ENCODE data around the gene OSBP.
"Not testable (repeated sequence)": the region's sequence is repeated elsewhere in the genome, so short reads cannot be mapped to it uniquely, and the experiment has no call there.

Gene OSBP

GRCh38 chr11:59615637-59616395 is at the start of gene OSBP:
Gene OSBP, minus strand, starts transcription at chr11:59615774. Its CDS starts 110 bp downstream, at chr11:59615664.
- DNase-seq = peak; percentile 100

DNA sequence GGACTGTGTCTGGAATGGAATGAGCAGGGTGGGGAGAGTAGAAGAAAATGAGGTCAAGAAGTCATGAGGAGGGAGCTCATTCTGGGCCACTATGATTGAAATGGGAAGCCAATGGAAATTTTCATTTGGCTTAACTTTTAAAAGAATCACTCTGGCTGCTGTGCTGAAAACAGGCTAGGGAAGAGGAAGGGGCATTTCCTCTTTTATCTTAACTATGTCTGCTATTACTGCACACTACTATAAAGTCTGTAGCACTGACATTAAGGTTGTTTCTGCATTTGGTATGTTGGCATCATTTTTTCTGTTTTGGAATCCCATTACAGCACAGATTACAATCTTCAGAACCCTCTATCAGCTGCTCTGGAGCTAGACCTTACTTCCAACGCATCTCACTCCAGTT is 45.0 kb upstream of the OSBP start:
- DNase-seq = no peak

GRCh38 chr11:59659981-59660380 is 44.4 kb upstream of the OSBP start:
- no peak for DNase-seq

DNA sequence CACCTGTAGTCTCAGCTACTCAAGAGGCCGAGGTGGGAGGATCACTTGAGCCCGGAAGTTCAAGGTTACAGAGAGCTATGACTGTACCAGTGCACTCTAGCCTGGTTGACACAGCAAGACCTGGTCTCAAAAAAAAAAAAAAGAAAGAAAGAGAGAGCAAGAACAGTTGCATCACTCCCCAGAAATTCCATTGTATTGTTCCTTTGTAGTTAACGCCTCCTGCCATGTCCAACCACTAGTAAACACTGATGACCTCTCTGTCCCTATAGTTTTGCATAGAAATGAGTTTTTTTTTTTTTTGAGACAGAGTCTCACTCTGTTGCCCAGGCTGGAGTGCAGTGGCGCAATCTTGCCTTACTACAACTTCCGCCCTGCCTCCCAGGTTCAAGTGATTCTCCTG is 42.5 kb upstream of the OSBP start:
- no peak for DNase-seq

- no peak for DNase-seq
These were observed 39.3 kb upstream of the OSBP start for GRCh38 chr11:59654893-59655292.

DNA sequence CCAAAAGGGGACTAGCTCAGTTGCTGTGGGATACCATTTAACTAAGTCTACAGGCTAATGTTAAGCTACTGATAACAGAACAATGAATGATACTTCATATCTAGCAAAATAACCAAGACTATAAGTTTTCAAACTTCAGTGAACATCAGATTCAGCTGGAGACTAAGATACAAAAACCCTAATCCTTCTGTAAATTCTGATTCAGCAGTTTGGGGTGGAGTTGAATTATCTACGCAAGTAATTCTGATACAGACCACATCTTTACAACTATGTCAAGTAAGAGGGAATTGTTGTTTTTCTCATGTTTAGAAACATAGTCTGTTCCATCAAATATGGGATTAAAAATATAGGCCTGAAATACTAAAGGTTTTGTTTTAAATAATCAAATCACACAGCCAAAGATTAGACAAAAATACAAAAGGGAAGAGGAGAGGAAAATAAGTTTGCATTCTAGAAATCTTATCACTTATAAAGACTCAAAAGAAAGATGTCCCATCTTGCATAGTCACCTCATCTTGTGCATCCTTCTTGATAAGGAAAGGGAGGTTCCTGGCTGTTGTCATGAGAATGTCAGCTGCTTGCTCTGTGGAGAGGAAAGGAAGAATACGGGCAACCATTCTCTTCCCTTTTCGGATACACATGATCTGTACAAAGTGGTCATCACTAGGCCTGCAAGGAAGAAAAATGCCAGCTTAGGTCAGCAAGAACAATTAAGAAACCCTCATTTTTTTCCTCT is 31.8 kb upstream of the OSBP start:
- DNase-seq = no peak

DNA sequence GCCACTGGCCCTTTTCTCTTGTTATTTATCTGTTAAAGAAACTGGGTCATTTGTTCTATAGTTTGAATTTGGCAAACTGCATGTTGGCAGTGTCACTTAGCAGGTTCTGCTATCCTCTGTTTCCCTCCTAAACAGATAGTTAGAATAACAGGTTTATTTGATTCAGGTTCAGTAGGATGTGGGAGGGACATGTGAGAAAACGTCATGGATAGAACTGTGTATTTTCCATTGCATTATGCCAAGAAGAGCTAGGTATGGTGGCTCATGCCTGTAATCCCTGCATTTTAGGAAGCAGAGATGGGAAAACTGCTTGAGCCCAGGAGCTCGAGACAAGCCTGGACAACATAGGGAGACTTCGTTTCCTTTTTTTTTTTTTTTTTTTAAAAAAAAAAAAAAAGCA is 29.0 kb upstream of the OSBP start:
- no peak for DNase-seq

DNA sequence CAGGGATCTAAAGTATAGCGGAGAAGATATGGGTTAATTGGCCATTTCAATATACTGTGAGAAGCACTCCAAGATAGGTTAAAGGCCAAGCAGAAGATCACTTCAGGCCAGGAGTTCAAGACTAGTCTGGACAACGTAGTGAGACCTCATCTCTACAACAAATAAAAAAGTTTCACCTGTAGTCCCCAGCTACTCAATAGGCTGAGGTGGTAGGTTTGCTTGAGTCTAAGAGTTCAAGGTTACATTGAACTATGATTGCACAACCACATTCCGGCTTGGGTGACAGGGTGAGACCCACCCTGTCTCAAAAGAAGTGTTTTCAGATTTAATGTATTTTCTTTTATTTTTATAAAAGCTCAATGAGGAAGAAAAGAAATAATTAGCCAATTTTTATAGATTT is 27.8 kb upstream of the OSBP start:
- no peak for DNase-seq

DNA sequence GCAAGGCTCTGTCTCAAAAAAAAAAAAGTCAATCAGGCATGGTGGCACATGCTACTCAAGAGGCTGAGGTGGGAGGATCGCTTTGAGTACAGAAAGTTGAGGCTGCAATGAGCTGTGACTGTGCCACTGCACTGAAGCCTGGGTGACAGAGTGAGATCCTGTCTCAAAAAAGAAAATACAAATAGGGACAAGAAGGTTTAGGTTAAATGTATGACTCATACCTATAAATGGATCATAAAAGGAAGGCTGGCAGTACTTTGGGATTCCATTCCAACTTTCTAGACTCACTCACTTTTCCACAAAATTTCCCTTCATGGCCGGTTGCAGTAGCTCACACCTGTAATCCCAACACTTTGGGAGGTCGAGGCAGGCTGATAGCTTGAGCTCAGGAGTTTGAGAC is 25.6 kb upstream of the OSBP start:
- no peak for DNase-seq

GRCh38 chr11:59630493-59630892 is 14.9 kb upstream of the OSBP start:
- DNase-seq = no peak

- DNase-seq = no peak
These were observed 14.4 kb upstream of the OSBP start for GRCh38 chr11:59629996-59630395.

DNA sequence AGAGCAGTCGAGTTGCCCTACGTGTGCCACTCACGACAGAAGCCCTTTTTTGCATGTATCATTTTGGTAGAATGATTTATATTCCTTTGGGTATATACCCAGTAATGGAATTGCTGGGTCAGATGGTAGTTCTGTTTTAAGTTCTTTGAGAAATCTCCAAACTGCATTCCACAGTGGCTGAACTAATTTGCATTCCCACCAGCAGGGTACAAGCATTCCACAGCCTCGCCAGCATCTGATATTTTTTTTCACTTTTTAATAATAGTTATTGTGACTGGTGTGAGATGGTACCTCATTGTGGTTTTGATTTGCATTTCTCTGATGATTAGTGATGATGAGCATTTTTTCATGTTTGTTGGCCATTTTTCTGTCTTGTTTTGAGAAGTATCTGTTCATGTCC is 11.4 kb upstream of the OSBP start:
- DNase-seq = not testable (repeated sequence)

DNA sequence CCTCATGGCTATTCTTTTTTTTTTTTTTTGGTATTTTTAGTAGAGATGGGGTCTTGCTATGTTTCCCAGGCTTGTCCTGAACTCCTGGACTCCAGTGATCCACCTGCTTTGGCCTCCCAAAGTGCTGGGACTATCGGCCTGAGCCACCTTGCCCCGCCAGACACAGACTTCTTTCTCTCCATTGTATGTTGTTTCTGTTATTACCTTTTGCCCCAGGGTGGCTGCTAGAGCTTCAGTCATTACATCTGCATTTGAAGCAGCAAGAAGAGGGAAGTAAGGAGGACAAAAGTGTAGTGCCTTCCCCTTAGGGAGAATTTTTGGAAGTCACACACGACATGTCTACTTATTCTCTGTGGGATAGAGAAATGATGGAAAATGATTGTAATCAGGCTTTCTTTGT is 10.1 kb upstream of the OSBP start:
- no peak for DNase-seq

DNA sequence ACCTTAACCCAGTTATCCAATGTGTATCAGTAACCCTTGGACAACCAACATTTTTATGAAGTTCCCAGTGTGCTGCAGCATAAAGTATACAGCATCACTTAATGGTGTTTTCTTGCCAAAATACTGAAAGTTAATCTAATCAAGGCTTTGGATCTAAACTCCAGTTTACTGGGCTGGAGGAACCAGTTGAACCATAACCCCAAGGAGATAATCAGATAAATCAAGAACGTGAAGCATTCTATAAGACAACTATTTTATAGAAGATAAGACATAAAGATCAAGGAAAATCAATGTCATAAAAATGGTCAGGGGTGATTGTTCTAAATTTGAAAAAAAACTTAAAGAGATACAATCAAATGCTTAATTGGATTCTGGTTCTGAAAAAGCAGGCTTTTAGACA is 2.3 kb upstream of the OSBP start:
- DNase-seq = no peak

- DNase-seq = no peak
These were observed 915 bp upstream of the OSBP start for GRCh38 chr11:59616396-59616982.

DNA sequence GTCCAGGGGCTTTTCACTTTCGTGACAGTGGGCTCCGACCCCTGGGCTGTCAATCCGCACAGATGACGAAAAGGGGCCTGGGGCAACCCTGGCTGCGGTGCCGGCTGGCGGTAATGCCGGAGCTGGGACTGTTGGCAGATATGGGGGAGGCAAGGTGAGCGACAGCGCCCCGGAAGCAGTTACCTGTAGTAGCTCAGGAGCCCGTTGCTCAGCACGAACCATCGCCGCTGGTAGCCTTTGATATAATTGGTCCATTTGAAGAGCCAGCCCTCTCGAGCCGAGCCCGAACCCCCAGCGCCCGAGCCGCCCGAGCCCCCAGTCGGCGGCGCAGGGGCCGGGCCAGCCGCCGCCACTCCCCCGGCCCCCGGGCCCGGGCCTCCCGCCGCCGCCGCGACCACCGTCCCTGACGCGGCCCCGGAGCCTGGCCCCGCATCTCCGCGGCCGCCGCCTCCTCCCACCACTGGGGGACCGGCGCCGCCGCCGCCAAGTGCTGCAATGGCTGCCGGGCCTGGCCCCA is 396 bp downstream of the OSBP start:
- peak; percentile 68 for DNase-seq

GRCh38 chr11:59614277-59615119 is 1.1 kb downstream of the OSBP start:
- no peak for DNase-seq

GRCh38 chr11:59611570-59612565 is 3.7 kb downstream of the OSBP start:
- no peak for DNase-seq

GRCh38 chr11:59610289-59610688 is 5.3 kb downstream of the OSBP start:
- no peak for DNase-seq

- no peak for DNase-seq
These were observed 7.7 kb downstream of the OSBP start for GRCh38 chr11:59607703-59608454.

- DNase-seq = no peak
These were observed 13.1 kb downstream of the OSBP start for GRCh38 chr11:59602432-59602831.

Data from CD4-positive, alpha-beta T cell treated with Interleukin-4 for 4 hours (primary cell).